Fibroblast of lung (primary cell): ENCODE data around the gene RERE. TPM values are rescaled to one million over a fixed set of nuclear protein-coding genes. Genes with fewer than 3 reads are reported as not detected.
A peak's percentile ranks its signal among the peaks of the same experiment; 100 is the strongest.

Source experiments
- DNase-seq, 2 donors: peaks; one replicate each; pipeline versions ENCODE4 v3.0.0 to v3.0.0-alpha.2; 2010; ENCODE audit warnings: low read depth in 2 of 2
- H2AFZ ChIP-seq: 2 replicates; pipeline ENCODE4 v1.5.1; 2012; ENCODE audit warnings: low read length, control low read depth, inconsistent platforms
- H3K27ac ChIP-seq: 2 replicates; pipeline ENCODE4 v1.5.1; 2011; ENCODE audit warnings: low read length, control low read depth; ENCODE audit not compliant: insufficient read depth
- H3K27me3 ChIP-seq: 2 replicates; pipeline ENCODE4 v1.5.1; 2011; ENCODE audit warnings: mild to moderate bottlenecking, low read length; ENCODE audit not compliant: control insufficient read depth, insufficient read depth
- H3K36me3 ChIP-seq: 2 replicates; pipeline ENCODE4 v1.5.1; 2011; ENCODE audit warnings: low read length; ENCODE audit not compliant: control insufficient read depth, insufficient read depth
- H3K4me1 ChIP-seq: 2 replicates; pipeline ENCODE4 v1.5.1; 2011; ENCODE audit warnings: low read length; ENCODE audit not compliant: control insufficient read depth, insufficient read depth; ENCODE audit errors: extremely low read depth
- H3K4me2 ChIP-seq: 2 replicates; pipeline ENCODE4 v1.5.1; 2011; ENCODE audit warnings: low read length, control low read depth; ENCODE audit not compliant: insufficient read depth; ENCODE audit errors: extremely low read depth
- H3K4me3 ChIP-seq, 4 experiments: fragments of 200-600 bp in 1 of 4; sonication (generic) in 1 of 4; replicated peaks in 1 of 4; 2 replicates each; pipeline ENCODE4 v1.5.1; 2011 to 2016; ENCODE audit warnings: low read length in 4 of 4, low read depth in 3 of 4, mild to moderate bottlenecking in 3 of 4, control low read depth in 2 of 4, inconsistent platforms in 1 of 4, mixed read lengths in 1 of 4; ENCODE audit not compliant: insufficient read depth in 1 of 4; ENCODE audit errors: control extremely low read depth in 1 of 4
- H3K79me2 ChIP-seq: 2 replicates; pipeline ENCODE4 v1.5.1; 2012; ENCODE audit warnings: mild to moderate bottlenecking, low read length, inconsistent platforms; ENCODE audit not compliant: control insufficient read depth, insufficient read depth
- H3K9ac ChIP-seq: 2 replicates; pipeline ENCODE4 v1.5.1; 2011; ENCODE audit warnings: mild to moderate bottlenecking, low read length, control low read depth; ENCODE audit not compliant: insufficient read depth
- H3K9me3 ChIP-seq: 2 replicates; pipeline ENCODE4 v1.5.1; 2012; ENCODE audit warnings: low read depth, low read length; ENCODE audit not compliant: control insufficient read depth, insufficient read depth
- H4K20me1 ChIP-seq: 2 replicates; pipeline ENCODE4 v1.5.1; 2011; ENCODE audit warnings: low read length; ENCODE audit not compliant: control insufficient read depth, insufficient read depth; ENCODE audit errors: extremely low read depth
- CTCF ChIP-seq, 2 donors: IDR thresholded peaks in 1 of 2; conservative IDR thresholded peaks in 1 of 2; 1 replicate in 1 of 2; 2 replicates in 1 of 2; pipeline ENCODE4 v1.5.1; 2011 to 2012; ENCODE audit warnings: low read length in 2 of 2, control low read depth in 1 of 2, inconsistent platforms in 1 of 2, low read depth in 1 of 2, mild to moderate bottlenecking in 1 of 2
- EZH2 ChIP-seq: IDR thresholded peaks from 2 replicates; pipeline ENCODE4 v1.5.1; 2012; ENCODE audit warnings: low read length, control low read depth, mild to moderate bottlenecking; ENCODE audit errors: missing control alignments
- polyA plus RNA-seq, 2 donors: library from polyadenylated mRNA; depleted of rRNA in 1 of 2; stranded (reverse) in 1 of 2; unstranded in 1 of 2; fragments of >200 nt; gene quantifications; 2 replicates each; pipeline ENCODE4 v1.2.1, GENCODE V29; 2011 to 2012; ENCODE audit warnings: missing spikeins in 1 of 2
- total RNA-seq: library from RNA; depleted of rRNA; stranded (reverse); fragments of >200 nt; gene quantifications from 2 replicates; pipeline ENCODE4 v1.2.1, GENCODE V29; 2014

The RERE gene
- total and polyA plus RNA-seq, 2 donors (not counting 1 experiment from before 2014, with no cell fraction given): 3.7 to 51.0 TPM

GRCh38 chr1:8420318-8420717 is 397.1 kb downstream of the RERE start:
- Histone ChIP-seq H4K20me1 (no peaks in the 10 kb centered on the region), H3K9me3 (no peaks in the 10 kb centered on the region), H3K27ac (peak overlapping the region; percentile 88), H3K4me1 (peaks cover 16% of the 10 kb centered on the region), H3K27me3 (no peaks in the 10 kb centered on the region), H3K4me2 (peak overlapping the region; percentile 78), H2AFZ (no peak overlapping the region), H3K9ac (no peak overlapping the region), H3K36me3 (peaks cover 6% of the 10 kb centered on the region), H3K79me2 (peaks cover 74% of the 10 kb centered on the region), H3K4me3 (peak overlapping the region; percentile 76 to 93 (median 88))
- no peak for TF ChIP-seq EZH2
- TF ChIP-seq CTCF (conservative IDR thresholded peaks at IDR 0.05 in 1 of 2, IDR thresholded peaks at IDR 0.05 in 1 of 2; ENCODE audit: low read depth in 1 of 2, low read length in 2 of 2): no peak
- no peak for DNase-seq

GRCh38 chr1:8419861-8420260 is 397.6 kb downstream of the RERE start:
- Histone ChIP-seq H3K27me3 (no peaks in the 10 kb centered on the region), H3K9me3 (no peaks in the 10 kb centered on the region), H3K27ac (no peak overlapping the region), H3K79me2 (peaks cover 77% of the 10 kb centered on the region), H3K4me1 (peaks cover 16% of the 10 kb centered on the region), H4K20me1 (no peaks in the 10 kb centered on the region), H3K4me3 (peak overlapping the region; percentile 22 to 93 (median 84)), H2AFZ (no peak overlapping the region), H3K9ac (no peak overlapping the region), H3K36me3 (peaks cover 6% of the 10 kb centered on the region), H3K4me2 (peak overlapping the region; percentile 78)
- DNase-seq: no peak
- TF ChIP-seq CTCF (conservative IDR thresholded peaks at IDR 0.05 in 1 of 2, IDR thresholded peaks at IDR 0.05 in 1 of 2; ENCODE audit: low read depth in 1 of 2, low read length in 2 of 2): no peak
- no peak for TF ChIP-seq EZH2

- DNase-seq: peak in 1 of 2 donors; percentile 72
- Histone ChIP-seq H3K9me3 (no peaks in the 10 kb centered on the region), H3K27me3 (no peaks in the 10 kb centered on the region), H3K79me2 (peaks cover 83% of the 10 kb centered on the region), H3K36me3 (peaks cover 6% of the 10 kb centered on the region), H3K4me3 (peak overlapping the region in 3 of 4 experiments; percentile 8 to 93 (median 91)), H3K9ac (no peak overlapping the region), H2AFZ (no peak overlapping the region), H3K27ac (no peak overlapping the region), H4K20me1 (no peaks in the 10 kb centered on the region), H3K4me2 (peak overlapping the region; percentile 78), H3K4me1 (peaks cover 11% of the 10 kb centered on the region)
- no peak for TF ChIP-seq EZH2
- no peak for TF ChIP-seq CTCF (conservative IDR thresholded peaks at IDR 0.05 in 1 of 2, IDR thresholded peaks at IDR 0.05 in 1 of 2; ENCODE audit: low read depth in 1 of 2, low read length in 2 of 2)
Observed at GRCh38 chr1:8419172-8419571, 398.3 kb downstream of the RERE start.
